ENCODE measurements around the gene MOGAT2. TPM values are rescaled to one million over a fixed set of nuclear protein-coding genes. Genes with fewer than 3 reads are reported as not detected.

The MOGAT2 gene
- total RNA-seq, 5 donors from 2014 or later (not counting 1 experiment from before 2014, with no cell fraction given): 0.23 TPM; not detected in 4

GRCh38 chr11:75762158-75762557 is 44.5 kb downstream of the MOGAT2 start:
- H3K27me3 ChIP-seq (replicated peaks in 1 of 2; ENCODE audit: control insufficient read depth in 2 of 2, extremely low read depth in 1 of 2, insufficient read depth in 2 of 2, low read length in 1 of 2): peaks cover 0 to under 1% of the 10 kb centered on the region in 2 experiments
- Mint-ChIP-seq H3K4me3 (no peak overlapping the region), H3K27me3 (peaks cover 0 to 3% of the 10 kb centered on the region in 2 donors), H3K36me3 (no peaks in the 10 kb centered on the region), H3K27ac (no peak overlapping the region), H3K9me3 (no peaks in the 10 kb centered on the region), H3K4me1 (peaks cover 0 to 3% (median under 1%) of the 10 kb centered on the region in 3 donors)
- H3K9me3 ChIP-seq: no peaks in the 10 kb centered on the region
- no peak for DNase-seq
- WGBS (ENCODE audit: insufficient coverage): 94% methylated on average over 6 of the region's 8 CpGs
- no peak overlapping the region for H3K4me3 ChIP-seq (ENCODE audit: control insufficient read depth in 1 of 2, extremely low read depth in 1 of 2, low read length in 1 of 2)
- no peak for ATAC-seq (replicated peaks in 1 of 4)
- ChIA-PET POLR2A (interaction anchor here (0.6 to 0.7 kb wide), 2 partner anchors 61 to 1430 kb away, joined by 4 to 9 read pairs; no protein-coding TSS in a partner anchor), CTCF (no interaction called here)
- no peaks in the 10 kb centered on the region for H3K36me3 ChIP-seq (ENCODE audit: control insufficient read depth in 2 of 2, extremely low read depth in 1 of 2, insufficient read depth in 1 of 2, low read length in 1 of 2)
- H3K4me1 ChIP-seq (ENCODE audit: control insufficient read depth in 1 of 2, extremely low read depth in 1 of 2, insufficient read depth in 2 of 2, low read length in 2 of 2): no peaks in the 10 kb centered on the region
- H3K27ac ChIP-seq (ENCODE audit: low read length): no peak overlapping the region

- 100% methylated on average over 1 of the region's 2 CpGs for WGBS (ENCODE audit: insufficient coverage)
- no peak for ATAC-seq (replicated peaks in 1 of 4)
- Histone ChIP-seq H3K27me3 (replicated peaks in 1 of 2; ENCODE audit: control insufficient read depth in 2 of 2, extremely low read depth in 1 of 2, insufficient read depth in 2 of 2, low read length in 1 of 2) (peaks cover 0 to 7% of the 10 kb centered on the region in 2 experiments), H3K9me3 (no peaks in the 10 kb centered on the region), H3K36me3 (ENCODE audit: control insufficient read depth in 2 of 2, extremely low read depth in 1 of 2, insufficient read depth in 1 of 2, low read length in 1 of 2) (no peaks in the 10 kb centered on the region), H3K4me1 (ENCODE audit: control insufficient read depth in 1 of 2, extremely low read depth in 1 of 2, insufficient read depth in 2 of 2, low read length in 2 of 2) (peaks cover 0 to 4% of the 10 kb centered on the region in 2 experiments), H3K27ac (ENCODE audit: low read length) (no peak overlapping the region), H3K4me3 (ENCODE audit: control insufficient read depth in 1 of 2, extremely low read depth in 1 of 2, low read length in 1 of 2) (no peak overlapping the region)
- Mint-ChIP-seq H3K9me3 (no peaks in the 10 kb centered on the region), H3K4me3 (no peak overlapping the region), H3K27ac (no peak overlapping the region), H3K36me3 (no peaks in the 10 kb centered on the region), H3K4me1 (peaks cover 5 to 10% (median 6%) of the 10 kb centered on the region in 3 donors), H3K27me3 (peaks cover 0 to 8% of the 10 kb centered on the region in 2 donors)
- no peak for DNase-seq
- CTCF ChIA-PET: no interaction called here
- POLR2A ChIA-PET: no interaction called here
Observed at GRCh38 chr11:75762885-75763284, 45.2 kb downstream of the MOGAT2 start.

GRCh38 chr11:75763846-75764245 is 46.2 kb downstream of the MOGAT2 start:
- ChIA-PET CTCF (interaction anchor here in 1 of 2 donors (0.6 kb wide), 1 partner anchor 70 kb away, joined by 3 read pairs; no protein-coding TSS in a partner anchor), POLR2A (no interaction called here)
- no peaks in the 10 kb centered on the region for H3K9me3 Mint-ChIP-seq
- ATAC-seq (replicated peaks in 1 of 4) (no peak), DNase-seq (no peak)
- H3K27me3 ChIP-seq (replicated peaks in 1 of 2; ENCODE audit: control insufficient read depth in 2 of 2, extremely low read depth in 1 of 2, insufficient read depth in 2 of 2, low read length in 1 of 2): peaks cover 0 to 14% of the 10 kb centered on the region in 2 experiments
- no peak overlapping the region for H3K27ac ChIP-seq (ENCODE audit: low read length)
- no peaks in the 10 kb centered on the region for H3K36me3 ChIP-seq (ENCODE audit: control insufficient read depth in 2 of 2, extremely low read depth in 1 of 2, insufficient read depth in 1 of 2, low read length in 1 of 2)
- no peak overlapping the region for H3K4me3 ChIP-seq (ENCODE audit: control insufficient read depth in 1 of 2, extremely low read depth in 1 of 2, low read length in 1 of 2)
- H3K27ac Mint-ChIP-seq: no peak overlapping the region
- no peaks in the 10 kb centered on the region for H3K36me3 Mint-ChIP-seq
- H3K4me1 Mint-ChIP-seq: peaks cover 8 to 15% (median 11%) of the 10 kb centered on the region in 3 donors
- H3K9me3 ChIP-seq: no peaks in the 10 kb centered on the region
- WGBS (ENCODE audit: insufficient coverage): 89% methylated on average over 3 of the region's 3 CpGs
- no peak overlapping the region for H3K4me3 Mint-ChIP-seq
- H3K4me1 ChIP-seq (ENCODE audit: control insufficient read depth in 1 of 2, extremely low read depth in 1 of 2, insufficient read depth in 2 of 2, low read length in 2 of 2): peaks cover 3 to 11% of the 10 kb centered on the region in 2 experiments
- peaks cover 0 to 12% of the 10 kb centered on the region in 2 donors for H3K27me3 Mint-ChIP-seq

DNA sequence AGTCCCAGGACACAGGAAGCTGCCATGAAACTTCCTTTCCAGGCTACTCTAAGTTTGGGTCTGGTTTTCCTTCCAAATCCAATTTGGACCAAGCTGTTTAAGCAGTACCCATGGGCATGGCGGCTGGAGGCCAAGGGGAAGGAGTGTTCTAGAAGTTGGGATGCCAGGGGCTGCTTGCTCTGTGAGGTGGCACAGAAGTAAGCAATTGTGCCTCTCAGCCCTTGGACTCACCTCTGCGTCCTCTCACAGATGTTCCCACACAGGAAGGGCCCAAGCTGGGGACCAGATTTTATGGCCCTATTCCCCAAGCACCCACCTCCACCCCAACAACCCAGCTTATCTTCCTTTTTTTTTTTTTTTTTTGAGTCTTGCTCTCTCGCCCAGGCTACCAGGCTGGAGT is 47.5 kb downstream of the MOGAT2 start:
- no peak for DNase-seq
- 79% methylated on average over 2 of the region's 3 CpGs for WGBS (ENCODE audit: insufficient coverage)
- peaks cover 5 to 18% of the 10 kb centered on the region in 2 experiments for H3K4me1 ChIP-seq (ENCODE audit: control insufficient read depth in 1 of 2, extremely low read depth in 1 of 2, insufficient read depth in 2 of 2, low read length in 2 of 2)
- Mint-ChIP-seq H3K36me3 (no peaks in the 10 kb centered on the region), H3K9me3 (no peaks in the 10 kb centered on the region), H3K27me3 (peaks cover 10 to 17% of the 10 kb centered on the region in 2 donors), H3K4me1 (peaks cover 11 to 21% (median 15%) of the 10 kb centered on the region in 3 donors), H3K27ac (no peak overlapping the region), H3K4me3 (no peak overlapping the region)
- CTCF ChIA-PET: interaction anchor here in 1 of 2 donors (0.6 kb wide), 1 partner anchor 596 kb away, joined by 5 read pairs; no protein-coding TSS in a partner anchor
- peaks cover 3 to 24% of the 10 kb centered on the region in 2 experiments for H3K27me3 ChIP-seq (replicated peaks in 1 of 2; ENCODE audit: control insufficient read depth in 2 of 2, extremely low read depth in 1 of 2, insufficient read depth in 2 of 2, low read length in 1 of 2)
- H3K27ac ChIP-seq (ENCODE audit: low read length): no peak overlapping the region
- POLR2A ChIA-PET: no interaction called here
- no peak for ATAC-seq (replicated peaks in 1 of 4)
- no peaks in the 10 kb centered on the region for H3K36me3 ChIP-seq (ENCODE audit: control insufficient read depth in 2 of 2, extremely low read depth in 1 of 2, insufficient read depth in 1 of 2, low read length in 1 of 2)
- H3K9me3 ChIP-seq: no peaks in the 10 kb centered on the region
- H3K4me3 ChIP-seq (ENCODE audit: control insufficient read depth in 1 of 2, extremely low read depth in 1 of 2, low read length in 1 of 2): no peak overlapping the region

DNA sequence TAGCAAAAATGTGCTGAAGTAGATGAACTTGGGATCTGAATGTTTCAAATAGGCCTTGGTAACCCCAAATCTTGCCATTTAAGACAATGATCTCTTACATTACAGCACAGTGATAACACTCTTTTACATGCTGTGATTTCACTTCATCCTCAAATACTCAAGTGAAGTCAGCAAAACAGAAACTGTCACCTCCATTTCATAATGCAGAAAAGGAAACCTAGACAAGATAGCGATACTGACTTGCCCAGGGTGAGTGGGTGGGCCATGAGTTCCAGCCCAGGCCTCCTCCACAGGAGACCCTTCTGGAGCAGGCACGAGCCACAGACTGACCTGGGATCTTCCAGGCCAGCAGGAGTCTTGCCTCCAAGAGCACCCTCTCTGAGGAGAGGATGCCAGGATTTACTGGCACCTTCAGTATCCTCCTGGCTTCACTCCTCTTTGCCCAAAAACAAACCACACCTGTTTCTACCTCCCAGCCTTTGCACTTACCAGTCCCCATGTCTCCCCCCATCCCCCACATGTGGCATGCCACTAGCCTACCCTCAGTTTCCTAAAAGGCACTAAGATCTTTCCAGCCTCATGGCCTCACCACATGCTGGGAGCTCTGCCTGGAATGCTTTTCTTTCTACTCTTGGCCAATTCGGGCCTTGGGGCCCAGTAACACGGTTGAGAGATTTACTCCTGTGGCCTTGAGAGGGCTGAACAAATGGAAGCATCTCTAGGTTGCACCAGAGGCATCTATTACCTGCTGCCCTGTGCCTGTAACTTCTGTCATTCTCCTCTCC is 49.0 kb downstream of the MOGAT2 start:
- Histone ChIP-seq H3K4me3 (ENCODE audit: control insufficient read depth in 1 of 2, extremely low read depth in 1 of 2, low read length in 1 of 2) (no peak overlapping the region), H3K27ac (ENCODE audit: low read length) (no peak overlapping the region), H3K27me3 (replicated peaks in 1 of 2; ENCODE audit: control insufficient read depth in 2 of 2, extremely low read depth in 1 of 2, insufficient read depth in 2 of 2, low read length in 1 of 2) (peaks cover 3 to 29% of the 10 kb centered on the region in 2 experiments), H3K9me3 (no peaks in the 10 kb centered on the region), H3K36me3 (ENCODE audit: control insufficient read depth in 2 of 2, extremely low read depth in 1 of 2, insufficient read depth in 1 of 2, low read length in 1 of 2) (no peaks in the 10 kb centered on the region), H3K4me1 (ENCODE audit: control insufficient read depth in 1 of 2, extremely low read depth in 1 of 2, insufficient read depth in 2 of 2, low read length in 2 of 2) (peaks cover 5 to 18% of the 10 kb centered on the region in 2 experiments)
- Mint-ChIP-seq H3K27ac (no peak overlapping the region), H3K9me3 (no peaks in the 10 kb centered on the region), H3K4me3 (peak overlapping the region in 1 of 3 donors; percentile 86), H3K36me3 (no peaks in the 10 kb centered on the region), H3K27me3 (peaks cover 13 to 20% of the 10 kb centered on the region in 2 donors), H3K4me1 (peaks cover 11 to 21% (median 15%) of the 10 kb centered on the region in 3 donors)
- ChIA-PET CTCF (no interaction called here), POLR2A (no interaction called here)
- ATAC-seq (replicated peaks in 1 of 4) (no peak), DNase-seq (no peak)
- WGBS (ENCODE audit: insufficient coverage): 87% methylated on average over 4 of the region's 4 CpGs

- DNase-seq (no peak), ATAC-seq (replicated peaks in 1 of 4) (no peak)
- peak overlapping the region in 2 of 3 donors; percentile 2 to 86 for H3K4me3 Mint-ChIP-seq
- H3K27me3 ChIP-seq (replicated peaks in 1 of 2; ENCODE audit: control insufficient read depth in 2 of 2, extremely low read depth in 1 of 2, insufficient read depth in 2 of 2, low read length in 1 of 2): peaks cover 3 to 29% of the 10 kb centered on the region in 2 experiments
- H3K27ac ChIP-seq (ENCODE audit: low read length): no peak overlapping the region
- H3K4me1 Mint-ChIP-seq: peaks cover 11 to 21% (median 15%) of the 10 kb centered on the region in 3 donors
- H3K36me3 ChIP-seq (ENCODE audit: control insufficient read depth in 2 of 2, extremely low read depth in 1 of 2, insufficient read depth in 1 of 2, low read length in 1 of 2): no peaks in the 10 kb centered on the region
- POLR2A ChIA-PET: no interaction called here
- no peaks in the 10 kb centered on the region for H3K9me3 ChIP-seq
- H3K4me1 ChIP-seq (ENCODE audit: control insufficient read depth in 1 of 2, extremely low read depth in 1 of 2, insufficient read depth in 2 of 2, low read length in 2 of 2): peaks cover 5 to 18% of the 10 kb centered on the region in 2 experiments
- H3K27ac Mint-ChIP-seq: no peak overlapping the region
- WGBS (ENCODE audit: insufficient coverage): 93% methylated on average over 6 of the region's 6 CpGs
- H3K36me3 Mint-ChIP-seq: no peaks in the 10 kb centered on the region
- CTCF ChIA-PET: no interaction called here
- H3K27me3 Mint-ChIP-seq: peaks cover 13 to 20% of the 10 kb centered on the region in 2 donors
- no peak overlapping the region for H3K4me3 ChIP-seq (ENCODE audit: control insufficient read depth in 1 of 2, extremely low read depth in 1 of 2, low read length in 1 of 2)
- H3K9me3 Mint-ChIP-seq: no peaks in the 10 kb centered on the region
Observed at GRCh38 chr11:75767228-75767572, 49.6 kb downstream of the MOGAT2 start.
